GM18526 (cell line): ENCODE results near the gene ZNF488.

Experiments
- POLR2A ChIP-seq: IDR thresholded peaks from 3 replicates; pipeline ENCODE4 v1.6.1; 2011; ENCODE audit not compliant: insufficient read length; ENCODE audit errors: extremely low read depth

The ZNF488 gene

GRCh38 chr10:47401874-47402640, 18.0 kb upstream of the ZNF488 start:
- no peak for TF ChIP-seq POLR2A

GRCh38 chr10:47401210-47401609, 17.1 kb upstream of the ZNF488 start:
- TF ChIP-seq POLR2A = no peak

GRCh38 chr10:47400786-47401185, 16.7 kb upstream of the ZNF488 start:
- TF ChIP-seq POLR2A = no peak

GRCh38 chr10:47400251-47400650, 16.2 kb upstream of the ZNF488 start:
- no peak for TF ChIP-seq POLR2A

GRCh38 chr10:47397256-47397655, 13.2 kb upstream of the ZNF488 start:
- no peak for TF ChIP-seq POLR2A

- TF ChIP-seq POLR2A = no peak
These were observed 12.2 kb upstream of the ZNF488 start for GRCh38 chr10:47396311-47396717.

- no peak for TF ChIP-seq POLR2A
These were observed 5.5 kb upstream of the ZNF488 start for GRCh38 chr10:47389619-47390018.

GRCh38 chr10:47388879-47389278, 4.8 kb upstream of the ZNF488 start:
- TF ChIP-seq POLR2A = no peak

- TF ChIP-seq POLR2A = no peak
These were observed 589 bp downstream of the ZNF488 start for GRCh38 chr10:47383261-47384147.

GRCh38 chr10:47381427-47382379, 2.4 kb downstream of the ZNF488 start:
- no peak for TF ChIP-seq POLR2A

- no peak for TF ChIP-seq POLR2A
These were observed 3.0 kb downstream of the ZNF488 start for GRCh38 chr10:47381103-47381395.

GRCh38 chr10:47380341-47381102, 3.6 kb downstream of the ZNF488 start:
- no peak for TF ChIP-seq POLR2A

GRCh38 chr10:47379901-47380300, 4.2 kb downstream of the ZNF488 start:
- TF ChIP-seq POLR2A = no peak

GRCh38 chr10:47379445-47379785, 4.7 kb downstream of the ZNF488 start:
- TF ChIP-seq POLR2A = no peak

- no peak for TF ChIP-seq POLR2A
These were observed 5.3 kb downstream of the ZNF488 start for GRCh38 chr10:47378606-47379444.

- TF ChIP-seq POLR2A = no peak
These were observed 5.9 kb downstream of the ZNF488 start for GRCh38 chr10:47378183-47378510.
